Neutrophil (primary cell): Measurements from ENCODE around the gene BICDL2.

ENCODE experiments used
- H3K27ac ChIP-seq: fragments of 200-600 bp; sonication (generic); 2 replicates; pipeline ENCODE4 v1.5.1; 2016; ENCODE audit warnings: mild to moderate bottlenecking, moderate library complexity
- H3K27me3 ChIP-seq: fragments of 200-600 bp; sonication (generic); 2 replicates; pipeline ENCODE4 v1.6.0; 2016; ENCODE audit warnings: mild to moderate bottlenecking
- H3K36me3 ChIP-seq: fragments of 200-600 bp; sonication (generic); 2 replicates; pipeline ENCODE4 v1.5.1; 2017
- H3K4me1 ChIP-seq, 2 experiments: fragments of 200-600 bp in 1 of 2; sonication (generic) in 1 of 2; 1 replicate in 1 of 2; 2 replicates in 1 of 2; pipeline versions ENCODE4 v1.5.1 to v1.6.1; 2013 to 2016; ENCODE audit warnings: low read depth in 1 of 2, low read length in 1 of 2, mild to moderate bottlenecking in 1 of 2, moderate library complexity in 1 of 2; ENCODE audit not compliant: control insufficient read depth in 1 of 2, insufficient read depth in 1 of 2
- H3K4me3 ChIP-seq, 2 experiments: fragments of 200-600 bp in 1 of 2; sonication (generic) in 1 of 2; 1 replicate in 1 of 2; 2 replicates in 1 of 2; pipeline ENCODE4 v1.5.1; 2013 to 2016; ENCODE audit warnings: low read depth in 1 of 2, low read length in 1 of 2, mild to moderate bottlenecking in 1 of 2, moderate library complexity in 1 of 2
- H3K9me3 ChIP-seq: fragments of 200-600 bp; sonication (generic); 2 replicates; pipeline ENCODE4 v1.5.1; 2016
- TF ChIP-seq, protein P1 (sequence below): fragments of 200-600 bp; sonication (generic); IDR thresholded peaks from 2 replicates; pipeline ENCODE4 v1.5.1; 2016; ENCODE audit warnings: antibody characterized with exemption

BICDL2 gene

DNA sequence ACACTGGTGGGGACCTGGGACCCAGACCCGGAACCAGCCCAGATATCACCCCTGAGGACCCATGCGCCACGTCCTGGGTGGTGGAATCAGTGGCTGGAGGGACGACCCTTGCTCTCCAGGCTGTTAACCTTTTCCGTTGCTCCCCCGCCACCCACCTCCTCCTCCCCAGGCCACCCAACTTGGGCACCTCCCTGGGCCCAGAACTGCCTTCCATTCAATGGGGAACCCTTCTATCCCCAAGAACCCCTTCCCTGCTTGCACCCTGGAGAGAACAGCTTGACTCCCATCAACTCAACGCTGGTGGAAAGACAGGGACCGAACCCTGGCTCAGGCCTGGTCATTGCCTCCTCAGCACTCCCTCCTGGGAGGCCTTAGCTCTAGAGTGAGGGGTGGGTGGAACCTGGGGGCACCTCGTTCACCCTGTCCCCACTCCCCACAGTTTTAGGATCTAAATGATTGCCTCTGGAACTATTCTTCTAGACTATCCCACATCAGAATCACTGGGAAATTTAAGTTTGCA lies 23.0 kb upstream of the BICDL2 start:
- peak overlapping the region; percentile 94 for H3K27ac ChIP-seq
- no peaks in the 10 kb centered on the region for H3K9me3 ChIP-seq
- no peaks in the 10 kb centered on the region for H3K27me3 ChIP-seq
- H3K36me3 ChIP-seq = peaks cover 61% of the 10 kb centered on the region
- peaks cover 78 to 89% of the 10 kb centered on the region in 2 experiments for H3K4me1 ChIP-seq
- H3K4me3 ChIP-seq = peak overlapping the region; percentile 98 to 99
- TF ChIP-seq, protein P1, sequence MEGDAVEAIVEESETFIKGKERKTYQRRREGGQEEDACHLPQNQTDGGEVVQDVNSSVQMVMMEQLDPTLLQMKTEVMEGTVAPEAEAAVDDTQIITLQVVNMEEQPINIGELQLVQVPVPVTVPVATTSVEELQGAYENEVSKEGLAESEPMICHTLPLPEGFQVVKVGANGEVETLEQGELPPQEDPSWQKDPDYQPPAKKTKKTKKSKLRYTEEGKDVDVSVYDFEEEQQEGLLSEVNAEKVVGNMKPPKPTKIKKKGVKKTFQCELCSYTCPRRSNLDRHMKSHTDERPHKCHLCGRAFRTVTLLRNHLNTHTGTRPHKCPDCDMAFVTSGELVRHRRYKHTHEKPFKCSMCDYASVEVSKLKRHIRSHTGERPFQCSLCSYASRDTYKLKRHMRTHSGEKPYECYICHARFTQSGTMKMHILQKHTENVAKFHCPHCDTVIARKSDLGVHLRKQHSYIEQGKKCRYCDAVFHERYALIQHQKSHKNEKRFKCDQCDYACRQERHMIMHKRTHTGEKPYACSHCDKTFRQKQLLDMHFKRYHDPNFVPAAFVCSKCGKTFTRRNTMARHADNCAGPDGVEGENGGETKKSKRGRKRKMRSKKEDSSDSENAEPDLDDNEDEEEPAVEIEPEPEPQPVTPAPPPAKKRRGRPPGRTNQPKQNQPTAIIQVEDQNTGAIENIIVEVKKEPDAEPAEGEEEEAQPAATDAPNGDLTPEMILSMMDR = no peak

DNA sequence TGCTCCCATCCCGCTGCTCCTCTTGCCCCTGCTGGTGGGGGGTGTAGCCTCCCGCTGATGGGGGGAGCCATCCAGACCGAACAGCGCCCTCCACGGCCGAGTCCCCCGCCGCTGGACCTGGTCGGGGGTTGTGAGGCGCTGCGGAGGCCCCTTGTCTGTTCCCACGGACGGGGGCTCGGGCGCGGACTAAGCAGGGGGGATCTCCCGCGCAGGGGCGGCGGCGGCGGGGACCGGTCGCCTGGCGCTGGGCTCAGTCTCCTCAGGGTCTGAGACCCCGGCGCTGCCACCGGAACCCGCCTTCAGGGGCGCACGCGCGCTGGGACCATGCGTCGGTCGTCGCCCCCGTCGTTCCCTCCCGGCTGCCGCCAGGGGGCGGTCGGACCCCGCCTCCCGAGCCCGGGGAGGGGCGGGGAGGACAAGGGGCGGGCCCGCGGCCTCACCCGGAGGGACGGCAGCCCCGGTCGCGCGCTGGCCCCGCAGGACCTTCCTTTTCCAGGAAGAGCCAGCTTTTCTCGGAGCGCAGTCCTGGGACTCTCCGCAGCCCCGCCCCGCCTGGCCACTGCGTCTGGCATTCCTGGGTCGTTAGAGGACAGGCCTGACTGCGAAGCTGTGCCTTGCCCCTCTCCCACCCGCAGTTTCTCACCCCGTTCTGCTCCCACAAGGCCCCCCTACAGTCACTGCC lies 22.4 kb upstream of the BICDL2 start:
- Histone ChIP-seq H3K36me3 (peaks cover 61% of the 10 kb centered on the region), H3K4me3 (peak overlapping the region; percentile 98 to 99), H3K27me3 (no peaks in the 10 kb centered on the region), H3K27ac (peak overlapping the region; percentile 94), H3K9me3 (no peaks in the 10 kb centered on the region), H3K4me1 (peaks cover 84 to 94% of the 10 kb centered on the region in 2 experiments)
- TF ChIP-seq, protein P1 = peak; percentile 97

DNA sequence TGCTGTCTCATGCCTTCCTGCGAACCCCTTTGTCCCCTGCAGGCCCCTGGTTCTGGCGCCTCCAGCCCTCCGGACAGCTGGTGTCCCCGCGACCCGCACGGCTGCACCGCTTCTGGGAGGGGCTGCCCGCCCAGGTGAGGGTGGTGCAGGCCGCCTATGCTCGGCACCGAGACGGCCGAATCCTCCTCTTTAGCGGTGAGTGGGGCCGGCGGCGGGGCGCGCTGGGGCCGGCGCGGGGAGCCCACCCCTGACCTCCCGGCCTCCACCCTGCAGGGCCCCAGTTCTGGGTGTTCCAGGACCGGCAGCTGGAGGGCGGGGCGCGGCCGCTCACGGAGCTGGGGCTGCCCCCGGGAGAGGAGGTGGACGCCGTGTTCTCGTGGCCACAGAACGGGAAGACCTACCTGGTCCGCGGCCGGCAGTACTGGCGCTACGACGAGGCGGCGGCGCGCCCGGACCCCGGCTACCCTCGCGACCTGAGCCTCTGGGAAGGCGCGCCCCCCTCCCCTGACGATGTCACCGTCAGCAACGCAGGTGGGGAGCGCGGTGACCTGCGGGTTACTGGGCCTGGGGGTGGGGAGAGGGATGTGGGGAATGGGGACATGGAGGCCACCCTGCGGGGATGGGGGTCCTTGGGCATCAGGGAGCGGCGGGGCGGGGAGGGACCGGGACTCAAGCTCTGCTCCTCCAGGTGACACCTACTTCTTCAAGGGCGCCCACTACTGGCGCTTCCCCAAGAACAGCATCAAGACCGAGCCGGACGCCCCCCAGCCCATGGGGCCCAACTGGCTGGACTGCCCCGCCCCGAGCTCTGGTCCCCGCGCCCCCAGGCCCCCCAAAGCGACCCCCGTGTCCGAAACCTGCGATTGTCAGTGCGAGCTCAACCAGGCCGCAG lies 21.6 kb upstream of the BICDL2 start:
- TF ChIP-seq, protein P1 = no peak
- peak overlapping the region; percentile 94 for H3K27ac ChIP-seq
- H3K4me3 ChIP-seq = peak overlapping the region; percentile 98 to 99
- H3K4me1 ChIP-seq = peaks cover 91 to 99% of the 10 kb centered on the region in 2 experiments
- no peaks in the 10 kb centered on the region for H3K27me3 ChIP-seq
- H3K9me3 ChIP-seq = no peaks in the 10 kb centered on the region
- peaks cover 61% of the 10 kb centered on the region for H3K36me3 ChIP-seq

DNA sequence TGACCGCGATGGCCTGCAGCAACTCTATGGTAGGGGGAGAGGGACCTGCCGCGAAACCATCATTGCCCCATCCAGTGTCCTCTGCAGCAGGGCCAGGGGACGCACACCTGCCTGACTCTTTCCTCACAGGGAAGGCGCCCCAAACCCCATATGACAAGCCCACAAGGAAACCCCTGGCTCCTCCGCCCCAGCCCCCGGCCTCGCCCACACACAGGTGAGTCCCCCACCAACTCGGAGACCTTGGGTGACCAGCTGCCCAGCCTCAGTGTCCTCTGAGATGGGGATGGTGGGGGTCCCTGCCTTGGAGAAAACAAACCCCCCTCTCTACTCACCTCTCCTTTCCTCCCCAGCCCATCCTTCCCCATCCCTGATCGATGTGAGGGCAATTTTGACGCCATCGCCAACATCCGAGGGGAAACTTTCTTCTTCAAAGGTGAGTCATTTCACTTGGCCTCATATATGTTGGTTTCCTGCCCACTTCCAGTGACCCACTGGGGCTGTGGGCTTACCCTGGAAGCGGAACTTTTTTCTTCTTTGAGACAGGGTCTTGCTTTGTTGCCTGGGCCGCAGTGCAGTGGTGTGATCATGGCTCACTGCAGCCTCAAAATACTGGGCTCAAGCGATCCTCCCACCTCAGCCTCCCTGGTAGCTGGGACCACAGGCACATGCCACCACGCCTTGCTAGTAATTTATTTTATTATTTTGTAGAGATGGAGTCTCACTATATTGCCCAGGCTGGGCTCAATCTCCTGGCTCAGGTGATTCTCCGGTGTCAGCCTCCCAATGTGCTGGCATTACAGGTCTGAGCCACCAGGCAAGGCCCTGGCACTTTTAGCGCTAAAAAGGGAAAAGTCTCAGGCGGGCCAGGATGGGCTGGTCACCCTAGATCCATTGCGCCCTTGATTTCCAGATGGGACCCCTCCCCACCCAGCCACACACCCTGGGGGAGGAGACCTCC lies 20.7 kb upstream of the BICDL2 start:
- H3K4me1 ChIP-seq = peaks cover 91 to 97% of the 10 kb centered on the region in 2 experiments
- H3K36me3 ChIP-seq = peaks cover 63% of the 10 kb centered on the region
- no peaks in the 10 kb centered on the region for H3K9me3 ChIP-seq
- H3K4me3 ChIP-seq = peak overlapping the region; percentile 98 to 99
- TF ChIP-seq, protein P1 = no peak
- peak overlapping the region; percentile 94 for H3K27ac ChIP-seq
- H3K27me3 ChIP-seq = no peaks in the 10 kb centered on the region
